Calu3 (cell line): ENCODE measurements around the gene TBC1D7. TPM values are rescaled to one million over a fixed set of nuclear protein-coding genes. Genes with fewer than 3 reads are reported as not detected.

Experiments
- BruUV-seq: library from RNA; stranded (reverse); fragments of 400-500 nt; replicated peaks from 2 replicates; lab custom pipeline; 2021; lab: Mats Ljungman, UMichigan
- CTCF ChIA-PET: fragments of 300-600 bp; sonication (Branson Sonifier 250); formaldehyde crosslinking; loops from one replicate; lab custom pipeline; 2022; ENCODE audit warnings: antibody characterized with exemption; lab: Charles Lee
- DNase-seq: peaks from one replicate; pipeline ENCODE4 v3.0.0; 2022
- H3K27ac Mint-ChIP-seq: one replicate; pipeline ENCODE4 v1.8.0; 2022; ENCODE audit warnings: mixed read lengths; ENCODE audit not compliant: unreplicated experiment
- H3K27me3 Mint-ChIP-seq: one replicate; pipeline ENCODE4 v1.8.0; 2022; ENCODE audit warnings: mixed read lengths; ENCODE audit not compliant: unreplicated experiment
- H3K36me3 Mint-ChIP-seq: one replicate; pipeline ENCODE4 v1.8.0; 2022; ENCODE audit warnings: mild to moderate bottlenecking, moderate library complexity, mixed read lengths; ENCODE audit not compliant: insufficient read depth, unreplicated experiment
- H3K4me1 Mint-ChIP-seq: one replicate; pipeline ENCODE4 v1.8.0; 2022; ENCODE audit warnings: mild to moderate bottlenecking, low read depth, mixed read lengths; ENCODE audit not compliant: unreplicated experiment
- H3K4me3 Mint-ChIP-seq: one replicate; pipeline ENCODE4 v1.8.0; 2022; ENCODE audit warnings: mild to moderate bottlenecking, low read depth, moderate library complexity, mixed read lengths; ENCODE audit not compliant: unreplicated experiment
- H3K9me3 Mint-ChIP-seq: one replicate; pipeline ENCODE4 v1.8.0; 2022; ENCODE audit warnings: low read depth, mixed read lengths; ENCODE audit not compliant: unreplicated experiment
- CTCF ChIP-seq: fragments of 200-600 bp; IDR thresholded peaks from one replicate; pipeline ENCODE4 v1.8.0; 2022; ENCODE audit warnings: antibody characterized with exemption; ENCODE audit not compliant: unreplicated experiment
- intact Hi-C: fragments of 100-400 bp; cut with micrococcal nuclease; formaldehyde crosslinking; loops from one replicate; pipeline ENCODE4 v1.10.0; 2022; ENCODE audit not compliant: unreplicated experiment
- total RNA-seq: library from RNA; stranded (reverse); gene quantifications from 2 replicates; pipeline ENCODE4 v1.2.3, GENCODE V29; 2022

Gene TBC1D7
- total RNA-seq, 1 experiment from 2014 or later = 13.2 TPM

GRCh38 chr6:13342414-13343019 is 14.2 kb upstream of the TBC1D7 start:
- Mint-ChIP-seq H3K9me3 (peaks cover 9% of the 10 kb centered on the region), H3K27ac (no peak overlapping the region), H3K4me3 (no peak overlapping the region), H3K4me1 (no peaks in the 10 kb centered on the region), H3K36me3 (no peaks in the 10 kb centered on the region), H3K27me3 (peaks cover 20% of the 10 kb centered on the region)
- TF ChIP-seq CTCF = no peak
- DNase-seq = no peak
- intact Hi-C loops = no loop called here
- no TSS peak for BruUV-seq
- CTCF ChIA-PET = no interaction called here

GRCh38 chr6:13339863-13340630 is 11.7 kb upstream of the TBC1D7 start:
- DNase-seq = no peak
- H3K4me3 Mint-ChIP-seq = no peak overlapping the region
- peaks cover 20% of the 10 kb centered on the region for H3K27me3 Mint-ChIP-seq
- no peak for TF ChIP-seq CTCF
- H3K9me3 Mint-ChIP-seq = peaks cover 9% of the 10 kb centered on the region
- no TSS peak for BruUV-seq
- CTCF ChIA-PET = no interaction called here
- intact Hi-C loops = loop anchor here (10.0 kb wide), 1 partner anchor 115 kb away; no protein-coding TSS in a partner anchor
- no peaks in the 10 kb centered on the region for H3K36me3 Mint-ChIP-seq
- peaks cover 4% of the 10 kb centered on the region for H3K4me1 Mint-ChIP-seq
- H3K27ac Mint-ChIP-seq = no peak overlapping the region

DNA sequence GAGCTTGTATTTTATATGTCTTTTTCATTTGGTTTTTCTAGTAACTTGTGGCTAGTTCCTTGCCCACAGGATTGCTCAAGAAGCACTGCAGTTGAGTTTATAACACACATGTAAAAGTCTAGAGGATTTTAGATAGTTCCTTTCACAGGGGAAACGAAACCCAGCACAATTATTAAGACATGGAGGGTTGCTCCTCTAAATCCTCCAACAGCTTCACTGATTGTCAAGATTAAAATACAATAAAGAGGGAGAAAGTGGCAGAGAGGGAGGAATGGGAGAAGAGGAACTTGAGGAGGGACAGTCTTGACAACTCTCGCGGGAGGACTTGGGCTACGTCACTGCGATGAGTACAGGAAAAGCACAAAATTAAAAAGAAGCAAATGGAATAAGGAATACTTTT is 9.7 kb upstream of the TBC1D7 start:
- Mint-ChIP-seq H3K9me3 (peaks cover 9% of the 10 kb centered on the region), H3K27me3 (peaks cover 20% of the 10 kb centered on the region), H3K27ac (no peak overlapping the region), H3K4me1 (peaks cover 10% of the 10 kb centered on the region), H3K36me3 (no peaks in the 10 kb centered on the region), H3K4me3 (no peak overlapping the region)
- intact Hi-C loops = loop anchor here (10.0 kb wide), 1 partner anchor 113 kb away; no protein-coding TSS in a partner anchor
- CTCF ChIA-PET = interaction anchor here (1.1 to 1.6 kb wide), 2 partner anchors 200 to 237 kb away, joined by 3 to 7 read pairs; partner anchors contain the start of gene SIRT5
- BruUV-seq = no TSS peak
- no peak for DNase-seq
- no peak for TF ChIP-seq CTCF

DNA sequence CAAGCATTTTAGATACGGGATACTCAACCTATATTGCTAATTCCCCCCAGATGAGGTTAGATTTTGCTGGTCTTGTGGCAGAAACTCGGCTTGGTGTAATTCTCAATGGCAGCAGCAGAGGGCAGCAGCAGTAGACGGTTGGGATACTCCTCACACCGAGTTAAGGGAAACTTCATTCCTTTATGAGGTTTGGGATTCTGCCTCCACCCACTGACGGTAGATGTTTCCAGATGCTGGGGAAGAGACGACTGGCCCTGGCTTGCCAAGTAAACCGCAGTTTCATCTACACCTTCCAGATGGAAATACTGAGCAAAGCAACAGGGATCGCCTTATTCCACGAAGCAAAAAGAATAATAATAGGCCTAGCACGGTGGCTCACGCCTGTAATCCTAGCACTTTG is 8.2 kb upstream of the TBC1D7 start:
- H3K27me3 Mint-ChIP-seq = peaks cover 16% of the 10 kb centered on the region
- peaks cover 10% of the 10 kb centered on the region for H3K4me1 Mint-ChIP-seq
- DNase-seq = peak; percentile 58
- no TSS peak for BruUV-seq
- TF ChIP-seq CTCF = peak; percentile 61
- CTCF ChIA-PET = interaction anchor here (1.1 kb wide), 1 partner anchor 19 kb away, joined by 3 read pairs; no protein-coding TSS in a partner anchor
- no peaks in the 10 kb centered on the region for H3K36me3 Mint-ChIP-seq
- no peak overlapping the region for H3K27ac Mint-ChIP-seq
- no peak overlapping the region for H3K4me3 Mint-ChIP-seq
- H3K9me3 Mint-ChIP-seq = peaks cover 3% of the 10 kb centered on the region
- intact Hi-C loops = loop anchor here (1.0 to 10.0 kb wide), 3 partner anchors 112 to 239 kb away; no protein-coding TSS in a partner anchor
